DND-41 (cell line): ENCODE measurements around the gene TMBIM6.

Experiments
- CTCF ChIP-seq: IDR thresholded peaks from 2 replicates; pipeline ENCODE4 v1.5.1; 2012; ENCODE audit warnings: borderline replicate concordance, low read length, moderate library complexity, mild to moderate bottlenecking; ENCODE audit not compliant: poor library complexity, severe bottlenecking; ENCODE audit errors: extremely low read depth
- EZH2 ChIP-seq: IDR thresholded peaks from 3 replicates; pipeline ENCODE4 v1.6.1; 2012; ENCODE audit warnings: borderline replicate concordance, low read depth, mild to moderate bottlenecking, moderate library complexity, low read length, inconsistent platforms; ENCODE audit not compliant: severe bottlenecking

GRCh38 chr12:49801141-49802063, 60.0 kb downstream of the TMBIM6 start:
- TF ChIP-seq CTCF, result no peak
- TF ChIP-seq EZH2, result no peak
